ENCODE measurements around the gene JAML. TPM values are rescaled to one million over a fixed set of nuclear protein-coding genes. Genes with fewer than 3 reads are reported as not detected.

Gene JAML
- polyA plus RNA-seq, 1 donor (not counting 4 experiments of a cell fraction or from before 2014, with no cell fraction given): 0.01 TPM

GRCh38 chr11:118221419-118221818 is 3.4 kb downstream of the JAML start:
- no peak for FAIRE-seq
- Histone ChIP-seq H2AFZ (ENCODE audit: control insufficient read depth, low read length) (no peak overlapping the region), H3K9me3 (ENCODE audit: control insufficient read depth, low read depth, low read length) (no peaks in the 10 kb centered on the region), H3K79me2 (ENCODE audit: control insufficient read depth, insufficient read depth, low read length) (no peaks in the 10 kb centered on the region), H3K4me3 (ENCODE audit: control insufficient read depth in 2 of 3, extremely low read depth in 1 of 3, insufficient read depth in 2 of 3, low read depth in 1 of 3, low read length in 3 of 3) (no peak overlapping the region), H4K20me1 (ENCODE audit: control insufficient read depth, extremely low read depth, insufficient read depth, low read length) (no peaks in the 10 kb centered on the region), H3K36me3 (ENCODE audit: control insufficient read depth in 2 of 2, extremely low read depth in 1 of 2, insufficient read depth in 2 of 2, low read length in 2 of 2) (no peaks in the 10 kb centered on the region), H3K9ac (ENCODE audit: control insufficient read depth, extremely low read depth, insufficient read depth, low read length) (no peak overlapping the region), H3K4me1 (ENCODE audit: control insufficient read depth, extremely low read depth, insufficient read depth, low read length) (no peaks in the 10 kb centered on the region), H3K4me2 (ENCODE audit: control insufficient read depth, extremely low read depth, insufficient read depth, low read depth, low read length) (no peak overlapping the region), H3K9me1 (ENCODE audit: control insufficient read depth, extremely low read depth, insufficient read depth, low read length) (no peaks in the 10 kb centered on the region), H3K27me3 (ENCODE audit: control insufficient read depth, extremely low read depth, insufficient read depth, low read length) (peaks cover 5% of the 10 kb centered on the region), H3K27ac (ENCODE audit: control insufficient read depth, insufficient read depth, low read length) (no peak overlapping the region)
- DNase-seq (ENCODE audit: low read depth, low spot score): no peak
- dilution Hi-C loops (cut with MboI; ENCODE audit: extremely low pct_ligation_motif_present, low sequenced_read_pairs): no loop called here
- no peak for TF ChIP-seq CTCF (optimal IDR thresholded peaks at IDR 0.05 in 1 of 3, IDR thresholded peaks at IDR 0.05 in 1 of 3, conservative IDR thresholded peaks at IDR 0.05 in 1 of 3; ENCODE audit: extremely low read depth in 1 of 3, insufficient read depth in 2 of 3, low read length in 3 of 3)
- no peak for TF ChIP-seq EZH2 (IDR thresholded peaks at IDR 0.05; ENCODE audit: low read length)

GRCh38 chr11:118219732-118220131 is 5.1 kb downstream of the JAML start:
- H3K9me1 ChIP-seq (ENCODE audit: control insufficient read depth, extremely low read depth, insufficient read depth, low read length): no peaks in the 10 kb centered on the region
- H3K4me1 ChIP-seq (ENCODE audit: control insufficient read depth, extremely low read depth, insufficient read depth, low read length): no peaks in the 10 kb centered on the region
- no peaks in the 10 kb centered on the region for H3K9me3 ChIP-seq (ENCODE audit: control insufficient read depth, low read depth, low read length)
- no peaks in the 10 kb centered on the region for H3K36me3 ChIP-seq (ENCODE audit: control insufficient read depth in 2 of 2, extremely low read depth in 1 of 2, insufficient read depth in 2 of 2, low read length in 2 of 2)
- no peak overlapping the region for H2AFZ ChIP-seq (ENCODE audit: control insufficient read depth, low read length)
- TF ChIP-seq EZH2 (IDR thresholded peaks at IDR 0.05; ENCODE audit: low read length) (no peak), CTCF (optimal IDR thresholded peaks at IDR 0.05 in 1 of 3, IDR thresholded peaks at IDR 0.05 in 1 of 3, conservative IDR thresholded peaks at IDR 0.05 in 1 of 3; ENCODE audit: extremely low read depth in 1 of 3, insufficient read depth in 2 of 3, low read length in 3 of 3) (no peak)
- H3K4me3 ChIP-seq (ENCODE audit: control insufficient read depth in 2 of 3, extremely low read depth in 1 of 3, insufficient read depth in 2 of 3, low read depth in 1 of 3, low read length in 3 of 3): no peak overlapping the region
- H3K27me3 ChIP-seq (ENCODE audit: control insufficient read depth, extremely low read depth, insufficient read depth, low read length): peaks cover 12% of the 10 kb centered on the region
- dilution Hi-C loops (cut with MboI; ENCODE audit: extremely low pct_ligation_motif_present, low sequenced_read_pairs): no loop called here
- no peak overlapping the region for H3K9ac ChIP-seq (ENCODE audit: control insufficient read depth, extremely low read depth, insufficient read depth, low read length)
- H4K20me1 ChIP-seq (ENCODE audit: control insufficient read depth, extremely low read depth, insufficient read depth, low read length): no peaks in the 10 kb centered on the region
- no peak for FAIRE-seq
- no peak for DNase-seq (ENCODE audit: low read depth, low spot score)
- no peak overlapping the region for H3K27ac ChIP-seq (ENCODE audit: control insufficient read depth, insufficient read depth, low read length)
- no peak overlapping the region for H3K4me2 ChIP-seq (ENCODE audit: control insufficient read depth, extremely low read depth, insufficient read depth, low read depth, low read length)
- no peaks in the 10 kb centered on the region for H3K79me2 ChIP-seq (ENCODE audit: control insufficient read depth, insufficient read depth, low read length)
